GM12878 (cell line): ENCODE results near the gene TM7SF2. TPM values are rescaled to one million over a fixed set of nuclear protein-coding genes. Genes with fewer than 3 reads are reported as not detected.
A peak's percentile ranks its signal among the peaks of the same experiment; 100 is the strongest.

Experiments used
- ATF2 ChIP-seq: IDR thresholded peaks from 2 replicates; pipeline ENCODE4 v1.6.1; 2012; ENCODE audit warnings: low read length, inconsistent platforms
- ATF7 ChIP-seq: fragments of 450-650 bp; IDR thresholded peaks from 2 replicates; pipeline ENCODE4 v1.6.1; 2016; ENCODE audit warnings: low read depth, mild to moderate bottlenecking
- CHD2 ChIP-seq: IDR thresholded peaks from 2 replicates; pipeline ENCODE4 v1.6.1; 2011; ENCODE audit warnings: low read depth, low read length, improper control_type of control experiment, borderline replicate concordance
- E2F4 ChIP-seq: IDR thresholded peaks from 2 replicates; pipeline ENCODE4 v1.6.1; 2012; ENCODE audit warnings: low read depth, low read length, improper control_type of control experiment
- EGR1 ChIP-seq, 2 experiments: IDR thresholded peaks; 1 replicate in 1 of 2; 2 replicates in 1 of 2; pipeline ENCODE4 v1.6.1; 2011 to 2012; ENCODE audit warnings: low read depth in 2 of 2, low read length in 2 of 2, borderline replicate concordance in 1 of 2, mild to moderate bottlenecking in 1 of 2, moderate library complexity in 1 of 2
- ELK1 ChIP-seq: IDR thresholded peaks from 2 replicates; pipeline ENCODE4 v1.6.1; 2012; ENCODE audit warnings: low read depth, low read length, improper control_type of control experiment
- ESRRA ChIP-seq: IDR thresholded peaks from 2 replicates; pipeline ENCODE4 v1.6.1; 2012; ENCODE audit warnings: mild to moderate bottlenecking, low read length, improper control_type of control experiment
- ETV6 ChIP-seq, 2 experiments: fragments of 450-650 bp in 1 of 2; IDR thresholded peaks in 1 of 2; conservative IDR thresholded peaks in 1 of 2; 2 replicates each; pipeline ENCODE4 v1.6.1; 2014; ENCODE audit warnings: antibody characterized with exemption in 1 of 2, borderline replicate concordance in 1 of 2, low read depth in 1 of 2, mild to moderate bottlenecking in 1 of 2, moderate library complexity in 1 of 2
- FOXK2 ChIP-seq: fragments of 450-650 bp; IDR thresholded peaks from 2 replicates; pipeline ENCODE4 v1.6.1; 2017; ENCODE audit warnings: mild to moderate bottlenecking, moderate library complexity
- HCFC1 ChIP-seq: fragments of 150-350 bp; IDR thresholded peaks from 2 replicates; pipeline ENCODE4 v1.6.1; 2014; ENCODE audit warnings: low read length
- HDAC6 ChIP-seq: fragments of 200-600 bp; sonication (generic); IDR thresholded peaks from one replicate; pipeline ENCODE4 v1.8.0; 2017; ENCODE audit warnings: antibody characterized with exemption; ENCODE audit not compliant: unreplicated experiment
- IRF4 ChIP-seq: IDR thresholded peaks from 2 replicates; pipeline ENCODE4 v1.6.1; 2011; ENCODE audit warnings: low read depth, low read length
- MTA2 ChIP-seq: fragments of 450-650 bp; IDR thresholded peaks from 2 replicates; pipeline ENCODE4 v1.6.1; 2016; ENCODE audit warnings: low read depth, mild to moderate bottlenecking, moderate library complexity
- NKRF ChIP-seq: fragments of 450-650 bp; conservative IDR thresholded peaks from 2 replicates; pipeline ENCODE4 v1.6.1; 2017; ENCODE audit warnings: mild to moderate bottlenecking, moderate library complexity
- NR2C2 ChIP-seq: IDR thresholded peaks from 2 replicates; pipeline ENCODE4 v1.6.1; 2011; ENCODE audit warnings: borderline replicate concordance, low read depth; ENCODE audit not compliant: control insufficient read depth, insufficient read length
- PBX3 ChIP-seq: IDR thresholded peaks from 2 replicates; pipeline ENCODE4 v1.6.1; 2011; ENCODE audit warnings: mild to moderate bottlenecking, low read depth, low read length, moderate library complexity; ENCODE audit not compliant: insufficient replicate concordance
- PML ChIP-seq: IDR thresholded peaks from 2 replicates; pipeline ENCODE4 v1.6.1; 2012; ENCODE audit warnings: low read length, inconsistent platforms
- POLR2AphosphoS2 ChIP-seq: IDR thresholded peaks from 2 replicates; pipeline ENCODE4 v1.6.1; 2011; ENCODE audit warnings: low read depth, mild to moderate bottlenecking, low read length, improper control_type of control experiment, moderate library complexity
- POLR2AphosphoS5 ChIP-seq: IDR thresholded peaks from 2 replicates; pipeline ENCODE4 v1.6.1; 2011; ENCODE audit warnings: mild to moderate bottlenecking, low read length, inconsistent platforms
- SMARCA5 ChIP-seq: fragments of 450-650 bp; IDR thresholded peaks from 2 replicates; pipeline ENCODE4 v1.6.1; 2017; ENCODE audit warnings: mild to moderate bottlenecking
- SUPT20H ChIP-seq: IDR thresholded peaks from 2 replicates; pipeline ENCODE4 v1.6.1; 2011; ENCODE audit warnings: low read depth, mild to moderate bottlenecking, low read length, moderate library complexity, borderline replicate concordance; ENCODE audit not compliant: control insufficient read depth
- TBL1XR1 ChIP-seq: IDR thresholded peaks from 2 replicates; pipeline ENCODE4 v1.6.1; 2012; ENCODE audit warnings: low read depth, low read length, improper control_type of control experiment
- ZNF622 ChIP-seq: fragments of 450-650 bp; IDR thresholded peaks from 2 replicates; pipeline ENCODE4 v1.6.1; 2017; ENCODE audit warnings: mild to moderate bottlenecking, inconsistent platforms
- polyA plus RNA-seq, 11 experiments: library from polyadenylated mRNA; depleted of rRNA in 4 of 11; unstranded in 6 of 11; stranded (reverse) in 5 of 11; fragments of >200 nt; fragmentation: Nextera tagmentation in 4 of 11; fragmentation: Illumina TruSeq in 1 of 11; extraction: Ambion mirVana in 4 of 11; extraction: Trizol in 1 of 11; gene quantifications; 1 replicate in 1 of 11; 2 replicates in 10 of 11; pipeline versions ENCODE4 v1.2.1 to v1.2.3, GENCODE V29; 2011 to 2016; ENCODE audit warnings: inconsistent platforms in 2 of 11, missing spikeins in 2 of 11, low read depth in 1 of 11
- total RNA-seq, 4 experiments: library from RNA; depleted of rRNA in 3 of 4; stranded (reverse); fragments of >200 nt in 3 of 4; fragmentation: Illumina TruSeq in 1 of 4; extraction: Trizol in 1 of 4; gene quantifications; 2 replicates each; pipeline versions ENCODE4 v1.2.1 to v1.2.3, GENCODE V29; 2013 to 2021

The TM7SF2 gene
- total and polyA plus RNA-seq, 10 of the 15 experiments (the other 5 are each of a cell fraction or from before 2014, with no cell fraction given): 0.52 to 57.7 (median 20.7) TPM

GRCh38 chr11:65083834-65084597 lies 27.7 kb upstream of the TM7SF2 start, which contains the start of the genes CDCA5 and ZFPL1 (continued):
- TF ChIP-seq SUPT20H: no peak
- TF ChIP-seq TBL1XR1: peak; percentile 69
- peak; percentile 100 for TF ChIP-seq E2F4
- TF ChIP-seq HDAC6: no peak
- TF ChIP-seq FOXK2: 0 out of 2 replicates have a peak, but pooled peaks have one; percentile 22
- peak; percentile 80 for TF ChIP-seq ESRRA
- TF ChIP-seq CHD2: peak; percentile 92
- TF ChIP-seq POLR2AphosphoS5: peak; percentile 90; the same call in 1 of the 2 replicates
- peak; percentile 31 to 56; a peak in 2 of 3 replicates for TF ChIP-seq EGR1 (IDR thresholded peaks at IDR 0.05; ENCODE audit: borderline replicate concordance in 1 of 2, low read depth in 2 of 2, low read length in 2 of 2)
- peak; percentile 68 for TF ChIP-seq ELK1
- TF ChIP-seq SMARCA5: no peak; the same call in 1 of the 2 replicates
- TF ChIP-seq NKRF: peak; percentile 100
- TF ChIP-seq NR2C2: no peak
- TF ChIP-seq ATF7: peak; percentile 84
- TF ChIP-seq ZNF622: no peak
- peak; percentile 43; the same call in 1 of the 2 replicates for TF ChIP-seq IRF4
- no peak for TF ChIP-seq PBX3
- peak in 1 of 2 experiments; percentile 40; a peak in 2 of 4 replicates for TF ChIP-seq ETV6 (conservative IDR thresholded peaks at IDR 0.05 in 1 of 2, IDR thresholded peaks at IDR 0.05 in 1 of 2; ENCODE audit: borderline replicate concordance in 1 of 2, low read depth in 1 of 2)
- peak; percentile 80 for TF ChIP-seq HCFC1
- peak; percentile 44 for TF ChIP-seq PML
- no peak for TF ChIP-seq MTA2
- peak; percentile 50; the same call in 1 of the 2 replicates for TF ChIP-seq POLR2AphosphoS2
- no peak for TF ChIP-seq ATF2
